HG03159 (cell line): ENCODE results near the gene MRPL17.

Experiments used
- ATAC-seq: cut with Tn5 transposase; IDR thresholded peaks from one replicate; pipeline ENCODE4 v1.9.1; 2021; ENCODE audit warnings: mild to moderate bottlenecking, moderate library complexity; ENCODE audit not compliant: unreplicated experiment

Gene MRPL17

GRCh38 chr11:6655020-6655789 is 27.9 kb downstream of the MRPL17 start:
- ATAC-seq = no peak

DNA sequence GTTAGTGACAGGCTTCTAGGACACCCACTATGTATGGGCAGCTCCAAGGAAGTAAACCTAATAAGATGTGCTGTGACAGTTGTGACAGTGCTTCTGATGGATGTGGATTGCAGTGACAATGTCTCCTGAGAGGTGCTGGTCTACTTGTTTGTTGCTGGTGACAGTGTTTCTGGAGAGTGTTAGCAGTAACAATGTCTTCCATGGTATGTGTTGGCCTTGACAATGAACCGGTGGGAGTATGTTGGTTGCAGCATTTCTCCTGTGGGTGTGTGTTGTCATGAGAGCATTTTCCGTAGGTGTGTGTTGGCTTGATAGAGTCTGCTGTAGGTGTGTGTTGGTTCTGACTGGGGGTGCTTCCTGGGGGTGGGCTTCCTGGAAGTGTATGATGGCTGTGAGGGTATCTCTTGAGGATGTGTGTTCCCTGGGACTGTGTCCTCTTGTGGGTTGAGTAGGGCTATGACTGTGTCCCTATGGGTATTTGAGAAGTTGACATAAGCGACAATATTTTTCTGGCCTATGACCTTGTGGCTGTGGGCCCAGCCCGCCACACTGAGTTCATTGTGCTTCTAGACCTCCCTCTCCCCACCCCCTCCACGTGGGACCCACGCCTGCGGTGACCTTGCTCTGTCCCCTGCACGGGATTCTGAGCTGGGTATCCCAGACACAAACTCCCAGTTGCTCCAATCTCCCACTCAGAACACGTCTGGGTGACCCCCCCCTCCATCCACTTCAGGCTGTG is 28.7 kb downstream of the MRPL17 start:
- no peak for ATAC-seq

DNA sequence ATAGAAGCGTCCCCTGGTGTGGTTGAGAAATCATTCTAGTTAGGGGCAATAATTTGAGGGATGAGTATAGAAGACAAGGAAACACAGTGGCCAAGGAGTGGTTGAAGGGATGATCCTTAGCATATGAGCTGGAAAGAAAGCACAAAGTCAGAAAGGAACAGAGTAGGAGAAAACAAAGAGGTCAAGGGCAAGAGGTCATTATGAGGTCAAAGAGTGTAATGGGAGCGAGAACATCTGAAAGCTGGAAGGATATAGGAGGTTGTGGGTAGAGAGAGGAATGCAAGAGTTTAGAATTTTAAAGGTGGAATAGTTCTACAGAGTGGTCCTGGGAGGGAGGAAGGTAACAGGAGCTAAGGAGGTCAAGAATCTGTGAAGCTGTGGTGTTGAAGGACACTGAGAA is 29.5 kb downstream of the MRPL17 start:
- no peak for ATAC-seq

DNA sequence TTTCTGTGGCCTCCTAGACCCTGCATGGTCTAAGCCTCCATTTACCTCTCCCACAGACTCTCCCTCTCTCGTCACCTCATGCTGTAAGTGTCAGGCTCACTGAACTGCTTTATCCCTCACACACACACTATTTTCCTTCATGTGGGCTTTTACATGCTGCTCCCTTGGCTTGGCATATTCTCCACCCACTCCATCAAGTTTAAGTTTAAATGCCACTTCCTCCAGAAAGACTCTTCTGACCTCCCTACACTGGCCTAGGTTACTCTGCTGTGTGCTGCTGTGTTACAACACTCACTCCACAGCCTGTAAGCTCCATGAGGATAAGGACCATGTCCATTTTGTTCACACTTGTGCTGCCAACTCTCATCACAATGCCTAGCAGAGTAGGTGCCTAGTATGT is 30.0 kb downstream of the MRPL17 start:
- ATAC-seq = no peak

GRCh38 chr11:6652182-6652581 is 31.0 kb downstream of the MRPL17 start:
- ATAC-seq = no peak

DNA sequence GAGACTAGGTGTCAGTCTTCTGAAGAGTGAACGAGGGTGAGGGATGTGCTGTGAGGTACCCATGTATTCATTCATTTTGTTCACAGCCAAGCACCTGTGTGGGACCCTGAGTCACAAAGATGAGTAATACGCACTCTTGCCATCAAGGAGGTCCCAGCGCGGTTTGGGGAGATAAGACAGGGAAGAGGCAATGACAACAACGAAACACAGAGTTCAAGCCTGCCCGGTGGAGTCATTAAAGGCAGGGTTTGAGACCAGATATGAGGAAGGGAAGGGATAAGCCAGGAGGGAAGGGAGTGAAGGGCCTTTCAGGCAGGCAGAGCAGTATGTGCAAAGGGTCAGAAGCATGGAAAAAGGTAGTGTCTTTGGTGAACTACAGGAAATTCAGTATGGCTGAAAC is 32.2 kb downstream of the MRPL17 start:
- ATAC-seq = no peak

DNA sequence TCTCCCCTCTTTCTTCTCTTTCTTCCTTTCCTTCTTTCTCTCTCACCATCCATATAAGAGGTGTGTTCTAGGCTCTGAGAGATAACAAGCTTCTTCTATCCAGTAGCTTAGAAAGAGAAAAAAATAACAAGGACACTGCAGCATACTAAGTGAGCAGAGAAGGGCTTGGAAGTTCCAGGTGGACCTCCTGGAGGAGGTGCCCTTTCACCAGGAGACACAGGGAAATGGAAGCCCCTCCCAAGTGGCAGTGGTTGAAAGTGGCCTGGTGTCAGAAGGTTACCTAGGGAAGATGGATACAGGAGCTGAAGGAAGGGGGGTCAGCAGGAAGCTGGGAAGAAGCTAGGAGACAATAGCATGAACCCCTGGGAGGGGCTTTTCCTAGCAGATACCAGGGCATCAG is 33.0 kb downstream of the MRPL17 start:
- no peak for ATAC-seq

DNA sequence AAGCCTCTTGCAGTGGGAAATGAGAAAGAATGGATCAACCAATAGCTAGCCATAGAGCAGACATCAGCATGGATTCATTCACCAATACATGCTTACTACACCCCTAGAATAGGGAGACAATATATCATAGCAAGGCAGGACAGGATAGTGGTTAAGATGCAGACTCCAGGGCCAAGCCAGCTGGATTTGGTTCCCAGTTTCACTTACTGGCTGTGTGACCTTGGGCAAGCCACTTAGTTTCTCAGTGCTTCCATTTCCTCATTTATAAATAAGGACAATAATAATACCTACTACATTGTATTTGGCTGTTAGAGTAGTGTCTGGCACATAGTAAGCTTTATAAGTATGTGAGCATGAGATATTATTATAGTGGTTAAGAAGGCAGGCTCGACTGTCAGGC is 34.6 kb downstream of the MRPL17 start:
- ATAC-seq = no peak

DNA sequence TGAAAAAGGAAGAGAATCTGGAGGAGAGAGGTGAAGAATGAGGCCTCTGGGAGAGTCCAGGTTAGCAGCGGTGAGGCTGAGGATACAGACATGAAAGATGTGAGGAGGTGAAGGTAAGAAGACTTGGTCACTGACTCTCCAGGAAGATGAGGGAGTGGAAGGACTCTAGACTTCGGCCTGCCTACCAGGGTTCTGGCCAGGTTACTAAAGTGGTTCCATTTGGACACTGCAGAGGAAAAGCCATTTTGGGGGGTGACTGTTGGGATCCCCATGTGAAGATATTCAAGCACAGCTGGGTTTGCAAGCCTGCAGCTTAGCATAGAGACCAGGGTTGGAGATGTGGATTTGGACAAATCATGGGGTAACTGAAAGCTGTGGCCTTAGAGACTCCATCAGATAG is 35.3 kb downstream of the MRPL17 start:
- ATAC-seq = no peak

GRCh38 chr11:6646918-6647679 is 36.0 kb downstream of the MRPL17 start:
- peak; percentile 92 for ATAC-seq

- no peak for ATAC-seq
Measured at GRCh38 chr11:6646576-6646917, 36.6 kb downstream of the MRPL17 start.

GRCh38 chr11:6646071-6646470 is 37.1 kb downstream of the MRPL17 start:
- no peak for ATAC-seq

DNA sequence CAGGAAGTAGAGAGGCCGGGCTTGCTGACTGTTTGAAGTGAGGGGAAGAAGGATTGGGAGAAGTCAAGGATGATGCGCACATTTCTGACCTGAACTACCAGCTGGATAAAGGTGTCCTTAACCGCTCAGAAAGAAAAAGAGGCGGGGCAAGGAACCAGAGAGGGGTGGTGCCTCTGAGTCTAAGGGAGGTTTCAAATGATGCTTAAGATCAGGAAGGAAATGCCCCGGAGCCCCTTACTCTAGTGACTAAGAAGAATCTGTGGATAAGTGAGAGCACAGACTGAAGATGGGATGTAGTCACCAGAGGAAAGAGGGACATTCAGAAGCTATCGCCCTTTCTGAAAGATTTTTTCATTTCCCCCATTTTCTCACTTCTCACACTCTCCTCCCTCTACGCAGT is 40.2 kb downstream of the MRPL17 start:
- no peak for ATAC-seq

- ATAC-seq = no peak
Measured at GRCh38 chr11:6640985-6641701, 42.0 kb downstream of the MRPL17 start.

DNA sequence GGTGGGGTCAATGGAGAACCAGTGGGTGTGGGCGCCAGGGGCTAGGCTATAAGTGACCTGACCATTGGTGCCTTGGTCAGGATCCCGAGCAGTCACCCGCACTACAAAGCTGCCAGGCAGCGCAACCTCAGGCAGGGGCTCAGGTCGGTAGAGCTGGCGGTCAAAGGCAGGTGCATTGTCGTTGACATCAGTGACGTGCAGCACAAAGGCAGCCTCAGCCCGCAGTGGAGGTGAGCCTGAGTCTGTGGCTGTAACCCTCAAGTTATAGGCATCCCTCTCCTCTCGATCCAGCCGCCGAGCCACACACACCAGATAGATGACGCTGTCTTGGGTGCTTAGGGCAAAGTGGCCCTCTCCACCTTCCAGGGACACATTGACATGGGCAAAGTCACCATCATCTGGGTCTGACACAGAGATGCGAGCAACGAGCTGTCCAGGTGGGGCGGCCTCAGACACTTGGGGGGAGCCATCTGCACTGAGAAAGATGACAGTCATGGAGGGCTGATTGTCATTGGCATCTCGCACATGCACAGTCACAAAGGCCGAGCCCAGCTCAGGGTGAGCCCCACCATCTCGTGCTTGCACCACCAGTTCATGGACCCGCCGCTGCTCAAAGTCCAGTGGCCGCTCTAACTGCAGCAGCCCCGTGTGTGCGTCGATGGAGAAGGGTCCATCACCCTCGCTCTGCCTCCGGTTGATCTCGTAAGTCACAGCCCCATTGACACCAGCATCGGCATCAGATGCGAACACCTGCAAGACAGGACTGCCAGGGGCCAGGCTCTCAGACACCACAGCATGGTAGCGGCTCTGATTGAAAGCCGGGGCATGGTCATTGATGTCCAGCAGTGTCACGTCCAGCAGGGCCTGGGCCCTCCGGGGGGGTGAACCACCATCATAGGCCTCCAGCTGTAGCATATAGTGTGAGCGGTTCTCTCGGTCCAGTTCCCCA is 42.8 kb downstream of the MRPL17 start:
- ATAC-seq = no peak

DNA sequence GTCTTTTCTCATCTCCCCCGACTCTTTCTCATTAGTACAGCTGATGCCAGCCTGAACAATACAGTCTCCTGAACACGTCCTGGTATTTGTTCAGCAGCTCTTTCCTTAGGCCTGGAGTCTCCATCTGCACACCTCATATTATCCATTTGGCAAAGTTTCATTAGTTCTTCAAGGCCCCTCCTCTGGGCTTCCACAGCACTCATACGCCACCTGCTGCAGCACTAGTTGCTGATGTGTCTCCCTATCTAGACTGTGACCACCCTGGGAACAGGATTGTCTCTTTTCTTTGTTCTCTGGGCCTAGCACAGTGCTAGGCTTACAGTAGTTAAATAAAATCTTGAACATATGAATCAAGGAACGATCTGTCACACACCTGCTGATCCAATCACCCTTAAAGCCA is 44.7 kb downstream of the MRPL17 start:
- ATAC-seq = no peak

- ATAC-seq = no peak
Measured at GRCh38 chr11:6637871-6638270, 45.3 kb downstream of the MRPL17 start.

DNA sequence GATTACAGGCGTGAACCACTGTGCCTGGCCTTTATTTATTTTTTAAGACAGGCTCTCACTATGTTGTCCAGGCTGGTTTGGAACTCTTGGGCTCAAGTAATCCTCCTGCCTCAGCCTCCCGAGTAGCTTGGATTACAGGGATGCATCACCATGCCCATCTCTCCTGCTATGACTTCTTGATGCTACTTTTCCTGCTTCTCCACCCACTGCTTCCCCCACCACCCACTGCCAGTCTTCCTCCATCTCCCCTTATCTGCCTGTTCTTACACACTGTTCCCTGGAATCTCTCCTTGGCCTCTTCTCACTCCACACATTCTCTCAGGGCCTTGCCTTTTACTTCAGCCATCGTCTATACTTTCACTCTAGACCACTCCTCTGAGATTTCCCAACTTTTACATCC is 46.7 kb downstream of the MRPL17 start:
- ATAC-seq = no peak

- no peak for ATAC-seq
Measured at GRCh38 chr11:6635082-6635932, 47.8 kb downstream of the MRPL17 start.
